ENCODE measurements around the gene WDR7. TPM values are rescaled to one million over a fixed set of nuclear protein-coding genes. Genes with fewer than 3 reads are reported as not detected.

WDR7 gene
- total RNA-seq, 2 donors from 2014 or later: 19.7 to 29.0 TPM

DNA sequence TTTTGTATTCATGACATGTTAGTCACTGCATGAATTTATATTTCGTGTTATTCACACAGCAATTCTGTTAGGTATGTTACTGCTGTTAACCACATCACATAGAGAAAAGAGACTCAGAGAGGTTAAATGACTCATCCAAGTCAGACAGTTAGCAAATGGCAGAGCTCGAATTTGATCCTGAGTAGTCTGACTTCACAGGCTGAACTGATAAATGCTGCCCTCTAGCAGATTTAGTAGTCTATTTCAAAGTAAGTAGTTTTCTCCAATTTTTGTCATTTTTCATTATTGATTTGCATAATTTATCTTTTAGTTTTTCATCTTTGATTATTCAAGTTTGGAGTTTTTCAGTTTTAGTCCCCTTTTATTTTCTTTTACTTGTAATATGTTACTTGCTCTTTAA is 58.3 kb downstream of the WDR7 start:
- no peaks in the 10 kb centered on the region for H3K9me3 ChIP-seq
- TF ChIP-seq POLR2AphosphoS5 (IDR thresholded peaks at IDR 0.05): no peak
- TF ChIP-seq, protein P1, sequence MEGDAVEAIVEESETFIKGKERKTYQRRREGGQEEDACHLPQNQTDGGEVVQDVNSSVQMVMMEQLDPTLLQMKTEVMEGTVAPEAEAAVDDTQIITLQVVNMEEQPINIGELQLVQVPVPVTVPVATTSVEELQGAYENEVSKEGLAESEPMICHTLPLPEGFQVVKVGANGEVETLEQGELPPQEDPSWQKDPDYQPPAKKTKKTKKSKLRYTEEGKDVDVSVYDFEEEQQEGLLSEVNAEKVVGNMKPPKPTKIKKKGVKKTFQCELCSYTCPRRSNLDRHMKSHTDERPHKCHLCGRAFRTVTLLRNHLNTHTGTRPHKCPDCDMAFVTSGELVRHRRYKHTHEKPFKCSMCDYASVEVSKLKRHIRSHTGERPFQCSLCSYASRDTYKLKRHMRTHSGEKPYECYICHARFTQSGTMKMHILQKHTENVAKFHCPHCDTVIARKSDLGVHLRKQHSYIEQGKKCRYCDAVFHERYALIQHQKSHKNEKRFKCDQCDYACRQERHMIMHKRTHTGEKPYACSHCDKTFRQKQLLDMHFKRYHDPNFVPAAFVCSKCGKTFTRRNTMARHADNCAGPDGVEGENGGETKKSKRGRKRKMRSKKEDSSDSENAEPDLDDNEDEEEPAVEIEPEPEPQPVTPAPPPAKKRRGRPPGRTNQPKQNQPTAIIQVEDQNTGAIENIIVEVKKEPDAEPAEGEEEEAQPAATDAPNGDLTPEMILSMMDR (IDR thresholded peaks at IDR 0.05): no peak
- no peak for TF ChIP-seq POLR2A (IDR thresholded peaks at IDR 0.05)
- H3K27me3 ChIP-seq (replicated peaks; ENCODE audit: insufficient read depth): no peaks in the 10 kb centered on the region
- no peak overlapping the region for H3K27ac ChIP-seq
- H3K36me3 ChIP-seq: no peaks in the 10 kb centered on the region
- H3K4me3 ChIP-seq: no peak overlapping the region
- DNase-seq (ENCODE audit: low spot score): no peak
- intact Hi-C loops (cut with DNase I): no loop called here
- H3K4me1 ChIP-seq (replicated peaks): no peaks in the 10 kb centered on the region
- WGBS: 58% methylated on average over 2 of the region's 2 CpGs

DNA sequence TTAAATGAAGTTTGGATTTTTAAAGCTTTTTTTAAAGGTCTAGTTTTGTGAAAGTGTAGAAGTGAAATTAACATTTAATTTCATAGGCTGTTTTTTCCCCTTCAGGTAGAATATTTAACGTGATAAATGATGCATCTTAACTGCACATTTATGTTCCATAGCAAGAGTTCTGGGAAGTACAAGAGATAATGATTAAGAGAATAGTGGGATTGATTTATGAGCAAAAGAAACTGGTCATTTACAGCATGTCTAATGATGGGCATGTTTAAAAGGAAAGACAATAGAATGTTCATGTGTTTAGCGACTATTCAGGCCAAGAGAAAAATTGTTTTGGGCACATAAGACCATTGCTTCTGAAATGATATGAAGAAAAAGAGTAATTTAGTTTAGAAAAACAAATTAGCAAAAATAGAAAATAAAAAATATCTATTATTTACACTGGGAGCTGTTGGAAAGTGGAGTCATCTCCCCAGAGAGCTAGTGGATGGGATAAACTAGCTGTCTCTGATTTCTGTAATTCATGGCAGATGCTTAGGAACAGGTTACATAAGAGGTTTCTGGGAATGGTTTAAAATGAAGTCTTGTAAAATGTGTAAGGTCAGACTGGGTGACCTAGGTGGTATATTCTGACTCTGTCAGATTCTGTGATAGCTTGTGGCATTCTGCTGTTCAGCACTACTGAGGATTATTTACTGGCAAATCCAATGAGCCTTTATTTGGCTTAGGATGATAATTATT is 60.7 kb downstream of the WDR7 start:
- TF ChIP-seq POLR2AphosphoS5 (IDR thresholded peaks at IDR 0.05) (no peak), POLR2A (IDR thresholded peaks at IDR 0.05) (no peak)
- TF ChIP-seq, protein P1 (IDR thresholded peaks at IDR 0.05): no peak
- no peaks in the 10 kb centered on the region for H3K4me1 ChIP-seq (replicated peaks)
- H3K27ac ChIP-seq: no peak overlapping the region
- intact Hi-C loops (cut with DNase I): no loop called here
- no peak for DNase-seq (ENCODE audit: low spot score)
- H3K27me3 ChIP-seq (replicated peaks; ENCODE audit: insufficient read depth): no peaks in the 10 kb centered on the region
- H3K36me3 ChIP-seq: no peaks in the 10 kb centered on the region
- H3K9me3 ChIP-seq: no peaks in the 10 kb centered on the region
- H3K4me3 ChIP-seq: no peak overlapping the region
- WGBS: 77% methylated on average over 2 of the region's 2 CpGs

DNA sequence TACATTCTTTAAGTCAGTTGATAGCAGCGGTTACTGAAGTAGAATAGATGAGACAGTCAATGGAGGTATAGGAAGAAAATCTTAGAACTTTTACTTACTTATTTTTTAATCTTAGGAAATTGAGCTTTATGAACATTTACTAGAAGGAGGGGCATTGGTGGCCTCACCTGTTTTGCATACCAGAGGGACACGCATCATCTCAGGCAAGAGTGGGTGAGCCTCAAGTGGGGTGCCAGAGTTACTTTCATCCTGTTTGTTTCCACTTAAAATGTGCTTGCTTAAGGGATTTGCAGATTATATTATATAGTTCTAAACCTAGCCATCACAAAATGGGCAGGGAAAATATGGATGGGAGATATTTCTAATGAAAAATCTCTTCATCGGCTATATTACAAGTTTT is 61.6 kb downstream of the WDR7 start:
- H3K27me3 ChIP-seq (replicated peaks; ENCODE audit: insufficient read depth): no peaks in the 10 kb centered on the region
- TF ChIP-seq POLR2AphosphoS5 (IDR thresholded peaks at IDR 0.05) (no peak), POLR2A (IDR thresholded peaks at IDR 0.05) (no peak)
- TF ChIP-seq, protein P1 (IDR thresholded peaks at IDR 0.05): no peak
- H3K36me3 ChIP-seq: no peaks in the 10 kb centered on the region
- no peaks in the 10 kb centered on the region for H3K4me1 ChIP-seq (replicated peaks)
- H3K9me3 ChIP-seq: no peaks in the 10 kb centered on the region
- 96% methylated on average over 3 of the region's 3 CpGs for WGBS
- DNase-seq (ENCODE audit: low spot score): no peak
- intact Hi-C loops (cut with DNase I): no loop called here
- no peak overlapping the region for H3K27ac ChIP-seq
- no peak overlapping the region for H3K4me3 ChIP-seq

DNA sequence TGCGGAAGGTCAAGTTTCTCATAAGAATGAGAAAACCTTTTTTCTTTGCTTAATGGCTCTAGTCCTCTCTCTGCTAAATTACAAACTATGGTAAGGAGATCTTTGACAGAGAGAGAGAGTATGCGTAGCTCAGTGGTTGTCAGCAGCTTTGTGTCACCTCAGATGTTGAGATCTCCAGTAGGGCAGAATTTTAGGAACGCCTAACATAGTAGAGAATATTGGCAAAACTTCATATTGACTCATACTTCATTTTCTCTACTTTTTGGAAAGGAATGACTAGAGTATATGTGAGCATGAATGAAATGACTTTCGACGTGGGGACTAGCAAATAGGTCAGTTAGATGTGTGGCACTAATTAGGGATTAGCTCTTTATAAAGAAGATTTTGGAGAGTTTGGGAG is 64.0 kb downstream of the WDR7 start:
- 82% methylated on average over 5 of the region's 5 CpGs for WGBS
- Histone ChIP-seq H3K9me3 (no peaks in the 10 kb centered on the region), H3K27ac (no peak overlapping the region), H3K36me3 (no peaks in the 10 kb centered on the region), H3K4me1 (replicated peaks) (no peaks in the 10 kb centered on the region), H3K27me3 (replicated peaks; ENCODE audit: insufficient read depth) (no peaks in the 10 kb centered on the region), H3K4me3 (no peak overlapping the region)
- intact Hi-C loops (cut with DNase I): no loop called here
- TF ChIP-seq POLR2A (IDR thresholded peaks at IDR 0.05) (no peak), POLR2AphosphoS5 (IDR thresholded peaks at IDR 0.05) (no peak)
- TF ChIP-seq, protein P1 (IDR thresholded peaks at IDR 0.05): no peak
- no peak for DNase-seq (ENCODE audit: low spot score)

DNA sequence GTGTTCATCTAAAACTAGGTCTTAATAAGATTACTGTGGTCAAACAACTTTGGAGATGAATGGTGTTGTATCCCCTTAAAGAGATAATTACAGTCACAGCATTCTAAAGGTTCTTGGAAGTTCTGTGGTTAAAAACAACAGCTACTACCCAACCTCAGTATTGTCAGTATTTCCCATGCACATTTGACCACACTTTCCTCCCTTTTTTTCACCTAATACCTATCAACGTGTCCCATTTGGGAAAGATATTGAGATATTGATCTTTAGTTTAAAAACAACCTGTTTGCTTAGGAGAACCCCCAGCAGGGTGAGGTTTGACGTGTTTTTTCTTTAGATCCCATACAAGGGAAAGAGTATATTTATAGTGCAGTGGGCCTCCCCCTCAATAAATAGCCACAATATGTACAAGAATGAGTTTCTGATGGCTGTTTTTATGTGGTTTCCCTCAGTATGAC is 65.6 kb downstream of the WDR7 start:
- no peaks in the 10 kb centered on the region for H3K4me1 ChIP-seq (replicated peaks)
- H3K9me3 ChIP-seq: no peaks in the 10 kb centered on the region
- 56% methylated on average over 2 of the region's 2 CpGs for WGBS

More for the DNA sequence above, 65.6 kb downstream of the WDR7 start:
- Histone ChIP-seq H3K4me3 (no peak overlapping the region), H3K27me3 (replicated peaks; ENCODE audit: insufficient read depth) (no peaks in the 10 kb centered on the region), H3K27ac (no peak overlapping the region), H3K36me3 (no peaks in the 10 kb centered on the region)
- TF ChIP-seq POLR2A (IDR thresholded peaks at IDR 0.05): no peak
- TF ChIP-seq, protein P1 (IDR thresholded peaks at IDR 0.05): no peak
- DNase-seq (ENCODE audit: low spot score): no peak
- intact Hi-C loops (cut with DNase I): no loop called here

Measured in prostate gland (tissue), 2 donors.